HG02852 (cell line): Measurements from ENCODE around the gene LASP1NB.
"Not testable (repeated sequence)": the region's sequence is repeated elsewhere in the genome, so short reads cannot be mapped to it uniquely, and the experiment has no call there.

Experiments
- ATAC-seq: cut with Tn5 transposase; IDR thresholded peaks from one replicate; pipeline ENCODE4 v1.9.1; 2021; ENCODE audit warnings: mild to moderate bottlenecking, moderate library complexity; ENCODE audit not compliant: unreplicated experiment

LASP1NB gene

DNA sequence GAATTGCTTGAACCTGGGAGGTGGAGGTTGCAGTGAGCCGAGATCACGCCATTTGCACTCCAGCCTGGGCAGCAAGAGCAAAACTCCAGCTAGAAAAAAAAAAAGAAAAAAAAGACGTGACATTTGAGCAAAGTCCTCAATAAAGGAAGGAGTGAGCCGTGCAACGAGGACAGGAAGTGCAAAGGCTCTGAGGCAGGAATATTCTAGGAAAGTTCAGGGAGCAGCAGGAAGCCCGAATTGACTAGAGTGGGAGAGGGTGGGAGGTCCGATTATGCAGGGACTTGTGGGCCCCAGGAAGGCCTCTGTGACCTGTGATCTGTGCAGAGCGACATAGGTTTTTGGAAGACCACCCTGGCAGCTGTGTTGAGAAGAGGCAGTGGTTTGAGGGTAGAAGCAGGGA lies 8.6 kb upstream of the LASP1NB start:
- no peak for ATAC-seq

DNA sequence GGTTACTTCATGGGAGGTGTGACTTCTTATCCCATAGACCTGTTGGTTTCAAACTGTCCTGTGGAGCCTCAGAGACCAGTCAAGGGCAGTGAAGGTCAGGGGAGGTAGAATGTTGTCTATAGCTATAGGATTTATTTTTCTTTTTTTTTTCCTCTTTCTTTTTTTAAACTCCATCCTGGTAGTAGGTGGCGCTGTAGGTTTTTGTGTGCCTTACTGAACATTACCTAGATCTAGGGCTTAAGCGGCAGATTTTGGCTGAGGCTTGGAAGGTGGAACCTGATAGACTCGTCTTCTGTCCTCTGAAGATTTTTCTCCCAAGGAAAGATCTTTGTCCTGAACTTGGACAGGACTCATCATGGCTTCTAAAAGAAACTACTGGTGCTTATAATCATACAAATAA lies 8.2 kb upstream of the LASP1NB start:
- ATAC-seq = no peak

DNA sequence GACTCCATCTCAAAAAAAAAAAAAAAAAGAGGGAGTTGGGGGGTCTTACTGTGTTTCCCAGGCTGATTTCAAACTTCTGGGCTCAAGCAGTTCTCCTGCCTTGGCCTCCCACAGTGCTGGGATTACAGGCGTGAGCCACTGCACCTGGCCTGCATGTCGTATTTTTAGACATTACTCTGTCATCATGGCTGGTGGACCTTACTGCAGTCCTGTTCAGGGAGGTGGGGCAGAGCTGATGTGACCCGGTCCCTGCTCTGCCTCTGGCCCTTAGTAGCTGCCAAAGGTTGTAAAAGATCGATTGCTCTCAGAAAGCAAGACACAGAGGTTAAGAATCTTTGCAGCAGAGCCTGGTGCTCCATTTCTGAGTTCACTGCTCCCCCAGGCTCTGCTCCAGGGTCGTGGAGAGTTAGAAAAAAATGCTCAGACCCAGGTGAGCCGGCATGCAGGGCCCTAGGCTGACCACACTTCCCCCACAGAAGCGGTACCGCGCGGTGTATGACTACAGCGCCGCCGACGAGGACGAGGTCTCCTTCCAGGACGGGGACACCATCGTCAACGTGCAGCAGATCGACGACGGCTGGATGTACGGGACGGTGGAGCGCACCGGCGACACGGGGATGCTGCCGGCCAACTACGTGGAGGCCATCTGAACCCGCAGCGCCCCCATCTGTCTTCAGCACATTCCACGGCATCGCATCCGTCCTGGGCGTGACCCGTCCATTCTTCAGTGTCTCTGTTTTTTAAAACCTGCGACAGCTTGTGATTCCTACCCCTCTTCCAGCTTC lies 7.1 kb upstream of the LASP1NB start:
- no peak for ATAC-seq

DNA sequence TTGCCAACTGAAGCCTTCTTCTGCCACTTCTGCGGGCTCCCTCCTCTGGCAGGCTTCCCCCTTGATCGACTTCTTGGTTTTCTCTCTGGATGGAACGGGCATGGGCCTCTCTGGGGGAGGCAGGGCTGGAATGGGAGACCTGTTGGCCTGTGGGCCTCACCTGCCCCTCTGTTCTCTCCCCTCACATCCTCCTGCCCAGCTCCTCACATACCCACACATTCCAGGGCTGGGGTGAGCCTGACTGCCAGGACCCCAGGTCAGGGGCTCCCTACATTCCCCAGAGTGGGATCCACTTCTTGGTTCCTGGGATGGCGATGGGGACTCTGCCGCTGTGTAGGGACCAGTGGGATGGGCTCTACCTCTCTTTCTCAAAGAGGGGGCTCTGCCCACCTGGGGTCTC lies 6.5 kb upstream of the LASP1NB start:
- ATAC-seq = no peak

DNA sequence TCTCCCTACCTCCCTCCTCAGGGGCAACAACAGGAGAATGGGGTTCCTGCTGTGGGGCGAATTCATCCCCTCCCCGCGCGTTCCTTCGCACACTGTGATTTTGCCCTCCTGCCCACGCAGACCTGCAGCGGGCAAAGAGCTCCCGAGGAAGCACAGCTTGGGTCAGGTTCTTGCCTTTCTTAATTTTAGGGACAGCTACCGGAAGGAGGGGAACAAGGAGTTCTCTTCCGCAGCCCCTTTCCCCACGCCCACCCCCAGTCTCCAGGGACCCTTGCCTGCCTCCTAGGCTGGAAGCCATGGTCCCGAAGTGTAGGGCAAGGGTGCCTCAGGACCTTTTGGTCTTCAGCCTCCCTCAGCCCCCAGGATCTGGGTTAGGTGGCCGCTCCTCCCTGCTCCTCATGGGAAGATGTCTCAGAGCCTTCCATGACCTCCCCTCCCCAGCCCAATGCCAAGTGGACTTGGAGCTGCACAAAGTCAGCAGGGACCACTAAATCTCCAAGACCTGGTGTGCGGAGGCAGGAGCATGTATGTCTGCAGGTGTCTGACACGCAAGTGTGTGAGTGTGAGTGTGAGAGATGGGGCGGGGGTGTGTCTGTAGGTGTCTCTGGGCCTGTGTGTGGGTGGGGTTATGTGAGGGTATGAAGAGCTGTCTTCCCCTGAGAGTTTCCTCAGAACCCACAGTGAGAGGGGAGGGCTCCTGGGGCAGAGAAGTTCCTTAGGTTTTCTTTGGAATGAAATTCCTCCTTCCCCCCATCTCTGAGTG lies 5.9 kb upstream of the LASP1NB start:
- ATAC-seq = no peak

DNA sequence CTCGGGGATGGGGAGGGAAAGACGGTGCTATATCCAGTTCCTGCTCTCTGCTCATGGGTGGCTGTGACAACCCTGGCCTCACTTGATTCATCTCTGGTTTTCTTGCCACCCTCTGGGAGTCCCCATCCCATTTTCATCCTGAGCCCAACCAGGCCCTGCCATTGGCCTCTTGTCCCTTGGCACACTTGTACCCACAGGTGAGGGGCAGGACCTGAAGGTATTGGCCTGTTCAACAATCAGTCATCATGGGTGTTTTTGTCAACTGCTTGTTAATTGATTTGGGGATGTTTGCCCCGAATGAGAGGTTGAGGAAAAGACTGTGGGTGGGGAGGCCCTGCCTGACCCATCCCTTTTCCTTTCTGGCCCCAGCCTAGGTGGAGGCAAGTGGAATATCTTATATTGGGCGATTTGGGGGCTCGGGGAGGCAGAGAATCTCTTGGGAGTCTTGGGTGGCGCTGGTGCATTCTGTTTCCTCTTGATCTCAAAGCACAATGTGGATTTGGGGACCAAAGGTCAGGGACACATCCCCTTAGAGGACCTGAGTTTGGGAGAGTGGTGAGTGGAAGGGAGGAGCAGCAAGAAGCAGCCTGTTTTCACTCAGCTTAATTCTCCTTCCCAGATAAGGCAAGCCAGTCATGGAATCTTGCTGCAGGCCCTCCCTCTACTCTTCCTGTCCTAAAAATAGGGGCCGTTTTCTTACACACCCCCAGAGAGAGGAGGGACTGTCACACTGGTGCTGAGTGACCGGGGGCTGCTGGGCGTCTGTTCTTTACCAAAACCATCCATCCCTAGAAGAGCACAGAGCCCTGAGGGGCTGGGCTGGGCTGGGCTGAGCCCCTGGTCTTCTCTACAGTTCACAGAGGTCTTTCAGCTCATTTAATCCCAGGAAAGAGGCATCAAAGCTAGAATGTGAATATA lies 4.8 kb upstream of the LASP1NB start:
- ATAC-seq = no peak

DNA sequence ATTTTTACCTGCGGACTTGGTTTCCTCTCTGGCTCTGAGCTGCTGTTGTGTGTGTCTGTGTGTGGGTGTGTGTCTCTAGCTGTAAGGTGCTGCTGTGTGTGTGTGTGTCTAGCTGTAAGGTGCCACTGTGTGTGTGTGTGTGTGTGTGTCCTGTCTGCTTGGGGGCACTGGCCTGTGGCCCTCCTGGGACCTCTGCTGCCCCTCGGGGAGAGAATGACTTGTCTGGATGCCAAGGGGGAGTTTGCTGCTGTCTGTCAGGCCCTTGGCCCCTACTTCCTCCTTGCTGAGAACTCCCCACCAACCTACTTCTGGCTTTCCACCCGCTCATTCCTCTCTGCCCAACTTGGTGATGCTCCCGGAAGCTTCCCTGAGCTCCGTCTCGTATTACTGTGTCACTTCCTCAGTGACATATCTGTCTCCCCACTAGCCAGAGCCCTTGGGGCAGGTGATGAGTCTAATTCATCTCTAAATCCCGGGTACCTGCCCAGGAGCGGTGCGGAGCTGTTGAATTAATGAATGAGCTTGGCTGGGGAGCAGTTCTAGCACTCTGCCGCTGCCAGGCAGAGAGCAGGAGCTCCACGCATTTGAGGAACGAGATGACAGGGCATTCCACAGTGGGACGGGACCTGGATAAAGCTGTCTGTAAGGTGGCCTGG lies 3.5 kb upstream of the LASP1NB start:
- ATAC-seq = no peak

DNA sequence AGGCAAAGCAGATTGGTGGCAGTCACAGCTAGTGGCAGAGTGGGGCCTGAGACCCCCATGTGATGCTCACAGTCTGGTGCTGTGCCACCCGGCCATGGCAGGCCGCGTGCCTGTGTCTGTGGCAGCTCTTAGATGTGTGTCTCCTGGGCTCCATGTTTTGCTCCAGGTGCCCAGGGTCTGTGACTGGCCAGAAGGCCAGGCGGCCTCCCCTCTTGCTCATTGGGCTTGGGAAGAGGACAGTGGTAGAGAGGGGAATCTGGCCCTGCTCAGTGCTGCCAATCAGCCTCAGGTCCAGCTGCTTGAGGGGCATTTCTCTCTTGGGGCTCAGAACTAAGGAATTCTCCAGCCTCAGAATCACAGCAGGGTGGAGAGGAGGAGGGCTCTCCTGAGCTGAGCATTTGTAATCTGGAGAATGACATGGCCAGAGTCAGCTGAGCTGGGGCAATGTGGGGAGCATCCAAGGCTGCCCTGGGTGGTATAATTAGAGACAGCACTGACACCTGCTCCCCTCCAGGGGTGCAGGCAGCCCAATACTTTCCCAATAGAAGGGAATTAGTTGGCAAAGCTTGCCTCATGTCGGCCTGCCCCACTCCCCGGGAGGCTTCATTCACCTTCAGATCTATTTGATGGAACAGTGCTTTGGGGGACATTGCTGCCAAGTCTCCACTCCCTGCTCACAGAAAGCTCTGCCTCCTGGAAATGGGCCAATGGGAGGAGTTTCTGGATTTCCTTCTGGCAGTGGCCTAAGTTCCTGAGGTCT lies 2.7 kb upstream of the LASP1NB start:
- ATAC-seq = no peak

DNA sequence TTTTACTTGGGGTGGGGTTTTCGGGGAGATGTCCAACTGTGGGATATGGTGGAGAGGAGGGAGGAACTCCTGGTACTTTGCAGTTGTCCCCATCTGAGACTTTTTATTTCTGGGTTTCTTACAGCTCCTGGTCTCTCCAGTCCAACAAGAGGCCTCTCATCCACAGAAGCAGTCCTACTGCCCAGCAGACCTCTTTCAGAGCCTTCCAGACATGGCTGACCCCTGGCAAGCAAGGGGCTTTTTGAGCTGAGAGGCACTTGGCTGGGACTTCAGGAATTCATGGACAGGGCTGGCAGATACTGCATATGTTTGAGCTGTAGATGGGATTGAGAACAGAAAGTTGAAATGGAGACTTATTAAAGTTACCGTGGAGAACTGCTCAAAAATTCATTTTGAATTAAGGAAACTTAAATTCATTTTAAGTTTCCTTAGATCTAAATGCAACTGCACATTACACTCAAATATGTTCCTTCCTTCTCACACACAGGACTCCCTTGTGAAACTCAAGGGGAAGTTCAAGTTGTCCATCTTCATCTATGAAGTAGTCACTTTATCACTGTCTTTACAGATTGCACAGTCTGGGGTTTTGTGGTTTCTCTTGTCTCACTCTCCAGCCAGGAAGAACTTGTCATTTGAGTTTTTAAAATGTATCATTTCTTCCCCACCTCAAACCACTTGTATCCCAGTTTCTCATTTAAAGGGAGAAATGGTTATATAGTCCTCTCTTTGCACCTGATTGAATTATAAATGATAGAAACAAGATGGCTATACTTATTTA lies 1.1 kb downstream of the LASP1NB start:
- ATAC-seq = no peak

DNA sequence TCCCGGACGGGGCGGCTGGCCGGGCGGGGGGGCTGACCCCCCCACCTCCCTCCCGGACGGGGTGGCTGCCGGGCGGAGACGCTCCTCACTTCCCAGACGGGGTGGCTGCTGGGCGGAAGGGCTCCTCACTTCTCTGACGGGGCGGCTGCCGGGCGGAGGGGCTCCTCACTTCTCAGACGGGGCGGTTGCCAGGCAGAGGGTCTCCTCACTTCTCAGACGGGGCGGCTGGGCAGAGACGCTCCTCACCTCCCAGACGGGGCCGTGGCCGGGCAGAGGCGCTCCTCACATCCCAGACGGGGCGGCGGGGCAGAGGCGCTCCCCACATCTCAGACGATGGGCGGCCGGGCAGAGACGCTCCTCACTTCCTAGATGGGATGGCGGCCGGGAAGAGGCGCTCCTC lies 5.4 kb downstream of the LASP1NB start:
- ATAC-seq = not testable (repeated sequence)

DNA sequence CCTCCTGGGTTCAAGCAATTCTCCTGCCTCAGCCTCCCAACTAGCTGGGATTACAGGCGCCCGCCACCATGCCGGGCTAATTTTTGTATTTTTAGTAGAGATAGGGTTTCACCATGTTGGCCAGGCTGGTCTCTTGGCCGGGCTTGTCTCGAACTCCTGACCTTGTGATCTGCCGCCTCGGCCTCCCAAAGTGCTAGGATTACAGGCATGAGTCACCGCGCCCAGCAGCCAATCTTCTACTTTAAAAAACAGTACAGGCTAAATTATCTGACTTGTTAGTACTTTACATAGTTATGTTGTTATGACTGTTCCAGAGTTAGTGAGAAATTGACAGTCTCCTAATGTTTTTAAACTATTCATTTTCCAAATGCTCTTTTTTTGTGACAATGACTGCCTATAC lies 8.5 kb downstream of the LASP1NB start:
- ATAC-seq = not testable (repeated sequence)

DNA sequence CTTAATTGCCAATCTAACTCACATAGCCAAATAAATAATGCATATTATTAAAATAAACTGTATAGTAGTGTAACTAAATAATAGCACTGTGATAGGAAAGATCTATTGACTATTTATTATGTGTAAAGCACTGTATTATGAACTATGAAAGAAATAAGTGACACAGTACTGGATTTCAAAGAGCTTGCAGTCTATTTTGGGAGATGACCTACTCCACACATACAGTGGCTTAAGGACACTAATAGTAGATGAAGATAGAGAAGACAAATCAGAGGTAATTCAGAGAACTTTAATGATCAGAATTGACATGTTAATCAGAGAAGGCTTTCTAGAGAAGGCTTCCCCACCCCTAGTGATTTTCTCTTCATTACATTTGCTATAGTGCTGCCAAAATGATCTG lies 14.6 kb downstream of the LASP1NB start:
- ATAC-seq = no peak

DNA sequence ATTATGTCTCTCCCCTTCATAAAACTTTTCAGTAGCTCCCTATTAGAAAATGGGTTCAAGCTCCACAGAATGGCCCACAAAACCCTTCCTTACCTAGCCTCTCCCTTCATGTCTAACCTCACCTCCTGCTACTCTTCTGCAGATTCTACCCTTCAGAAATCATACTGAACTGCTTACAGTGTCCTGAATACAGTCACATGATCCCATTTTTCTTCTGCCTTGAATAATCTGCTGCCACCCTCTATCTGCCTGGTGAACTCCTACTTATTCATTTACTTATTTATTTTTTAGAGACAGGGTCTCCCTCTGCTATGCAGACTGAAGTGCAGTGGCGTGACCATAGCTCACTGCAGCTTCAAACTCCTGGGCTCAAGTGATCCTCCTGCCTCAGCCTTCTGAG lies 15.0 kb downstream of the LASP1NB start:
- no peak for ATAC-seq

DNA sequence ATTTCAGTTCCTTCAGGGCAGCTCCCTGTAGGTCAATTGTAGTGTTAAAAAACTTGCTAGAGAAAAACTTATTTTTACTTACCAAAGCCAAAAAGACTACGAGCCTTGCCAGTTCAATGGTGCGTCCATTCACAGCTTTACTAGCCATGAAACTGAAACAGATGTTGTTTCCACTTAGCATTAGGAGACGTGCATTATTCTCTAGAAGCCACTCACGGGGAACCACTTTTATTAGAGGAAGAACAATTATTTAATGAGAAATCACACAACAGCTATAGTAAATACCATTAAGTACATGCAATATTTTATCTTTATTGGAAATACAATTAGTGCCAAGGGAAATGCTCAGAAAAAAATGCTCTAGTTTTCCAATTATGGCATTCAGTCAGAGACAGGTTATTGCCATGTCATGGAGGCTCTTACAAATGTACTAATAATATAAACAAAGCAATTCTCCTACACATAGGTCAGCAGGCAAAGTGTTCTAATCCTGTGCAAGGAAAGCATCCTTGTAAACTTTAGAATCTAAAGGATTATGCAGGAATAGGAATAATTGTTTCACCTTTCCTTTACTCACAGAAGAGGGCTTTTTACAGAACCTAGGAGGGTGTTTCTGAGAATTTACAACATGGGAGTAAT lies 17.4 kb downstream of the LASP1NB start:
- ATAC-seq = no peak

DNA sequence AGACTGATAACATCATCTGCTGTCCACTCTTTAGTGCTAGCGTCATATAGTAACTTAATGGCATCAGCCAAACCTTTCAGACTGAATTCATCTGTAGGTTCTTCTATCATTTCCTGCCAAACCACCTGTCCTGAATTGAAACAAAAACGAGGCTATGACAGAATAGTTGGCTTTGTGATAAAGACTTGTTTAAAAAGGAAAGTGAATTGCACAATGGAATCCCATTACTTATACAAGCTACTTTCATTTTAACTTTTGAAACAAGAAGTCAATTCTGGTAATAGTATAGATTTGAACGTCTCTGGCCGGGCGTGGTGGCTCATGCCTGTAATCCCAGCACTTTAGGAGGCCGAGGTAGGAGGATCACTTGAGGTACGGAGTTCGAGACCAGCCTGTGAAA lies 18.2 kb downstream of the LASP1NB start:
- no peak for ATAC-seq

DNA sequence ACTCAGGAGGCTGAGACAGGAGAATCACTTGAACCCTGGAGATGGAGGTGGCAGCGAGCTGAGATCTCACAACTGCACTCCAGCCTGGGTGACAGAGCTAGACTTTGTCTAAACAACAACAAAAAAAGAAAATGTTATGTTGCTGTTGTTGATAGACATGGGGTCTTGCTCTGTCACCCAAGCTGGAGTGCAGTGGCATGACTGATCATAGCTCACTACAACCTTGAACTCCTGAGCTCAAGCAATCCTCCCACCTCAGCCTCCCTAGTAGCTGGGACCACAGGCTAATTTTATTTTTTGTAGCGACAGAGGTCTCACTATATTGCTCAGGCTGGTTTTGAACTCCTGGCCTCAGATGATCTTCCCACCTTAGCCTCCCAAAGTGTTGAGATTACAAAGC lies 21.8 kb downstream of the LASP1NB start:
- no peak for ATAC-seq

DNA sequence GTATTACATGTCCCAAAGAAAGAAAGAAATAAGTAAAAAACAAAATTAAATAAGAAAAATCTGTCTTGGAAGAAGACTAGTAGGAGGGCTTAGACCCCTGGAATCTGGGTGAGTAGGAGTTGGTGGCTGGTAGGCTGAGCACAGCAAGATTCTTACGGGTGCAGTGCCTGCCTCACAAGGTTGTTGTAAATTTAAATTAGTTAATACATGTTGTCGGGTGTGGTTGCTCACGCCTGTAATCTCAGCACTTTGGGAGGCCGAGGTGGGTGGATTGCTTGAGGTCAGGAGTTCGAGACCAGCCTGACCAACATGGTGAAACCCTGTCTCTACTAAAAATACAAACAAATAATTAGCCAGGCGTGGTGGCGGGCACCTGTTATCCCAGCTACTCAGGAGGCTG lies 28.4 kb downstream of the LASP1NB start:
- not testable (repeated sequence) for ATAC-seq

DNA sequence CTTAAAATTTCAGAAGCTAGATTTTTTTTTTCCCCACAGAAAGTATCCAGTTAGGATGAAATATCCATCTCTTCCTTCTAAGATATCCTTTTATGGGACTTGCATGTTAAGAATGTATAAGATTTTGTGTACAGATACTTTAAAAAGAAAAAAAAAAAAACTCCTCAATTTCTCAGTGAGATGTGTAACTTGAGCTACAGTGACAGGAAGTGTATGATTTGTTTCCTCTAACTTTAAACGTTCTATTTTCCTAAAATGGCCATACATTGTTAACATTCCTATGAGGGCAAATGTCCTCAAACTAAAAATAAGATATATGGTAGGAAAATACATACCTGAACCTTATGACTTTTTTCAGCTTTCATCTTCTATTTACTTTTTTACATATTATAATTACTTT lies 32.9 kb downstream of the LASP1NB start:
- ATAC-seq = no peak

DNA sequence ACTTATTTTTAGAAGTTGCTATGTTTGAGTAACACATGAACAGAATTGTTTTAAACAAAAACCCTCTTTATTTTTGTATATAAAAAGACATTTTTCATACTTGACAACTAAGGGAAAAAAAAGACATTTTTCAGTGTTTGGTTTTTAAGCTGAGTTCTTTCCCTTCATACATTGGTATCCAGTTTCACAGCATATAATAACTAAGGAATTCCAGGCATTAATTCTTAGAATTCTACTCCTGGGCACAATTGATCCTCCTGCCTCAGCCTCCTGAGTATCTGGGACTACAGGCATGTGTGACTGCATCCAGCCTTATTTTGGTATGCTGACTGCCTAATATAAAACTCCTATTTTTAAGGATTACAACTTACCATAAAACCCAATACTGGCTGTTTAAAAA lies 33.3 kb downstream of the LASP1NB start:
- ATAC-seq = no peak
